NCI-H1417 (cell line): ENCODE results near the gene COMP.
"Not testable (repeated sequence)": the region's sequence is repeated elsewhere in the genome, so short reads cannot be mapped to it uniquely, and the experiment has no call there.

Experiments used
- DNase-seq, 3 experiments: peaks; one replicate each; lab custom pipeline; 2025; lab: John Stamatoyannopoulos, UW

The COMP gene

GRCh38 chr19:18745931-18746330, 45.2 kb downstream of the COMP start:
- DNase-seq: no peak

DNA sequence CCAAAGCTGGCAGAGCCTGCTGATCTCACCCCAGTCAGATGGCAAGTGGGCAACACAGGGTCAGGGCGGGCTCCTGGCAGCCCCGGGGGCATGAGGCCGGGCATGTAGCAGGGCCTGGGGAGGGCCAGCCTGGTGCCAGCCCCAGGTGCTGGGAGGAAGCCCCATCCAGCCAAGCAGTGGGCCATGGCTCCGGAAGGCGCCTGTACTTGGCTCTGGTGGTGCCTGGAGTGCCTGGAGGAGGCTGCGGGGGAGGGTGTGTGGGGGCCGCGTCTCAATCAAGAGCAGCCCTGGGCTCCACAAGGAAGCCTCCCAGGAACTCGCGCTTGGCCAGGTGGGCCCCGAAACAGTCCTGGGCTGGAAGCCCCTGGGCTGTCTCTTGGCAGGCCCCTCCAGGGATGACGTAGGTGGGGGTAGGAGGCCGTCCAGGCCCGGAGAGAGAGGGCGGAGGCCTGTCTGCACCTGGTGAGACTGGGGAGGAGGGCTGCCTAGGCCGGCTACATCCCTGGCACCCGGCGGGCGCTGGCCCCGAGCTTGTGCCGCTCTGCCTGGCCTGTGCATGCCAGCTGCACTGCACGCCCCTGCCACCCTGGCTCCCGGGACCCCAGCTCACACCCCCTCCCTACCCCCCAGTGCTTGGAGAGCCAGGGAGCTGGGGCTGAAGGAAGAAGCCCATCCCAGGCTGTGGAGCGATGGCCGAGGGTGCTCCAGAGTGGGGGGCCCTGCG, 45.9 kb downstream of the COMP start:
- DNase-seq: no peak

GRCh38 chr19:18743784-18744418, 47.2 kb downstream of the COMP start:
- DNase-seq: no peak

- DNase-seq: no peak
These were observed 48.0 kb downstream of the COMP start for GRCh38 chr19:18742838-18743783.

DNA sequence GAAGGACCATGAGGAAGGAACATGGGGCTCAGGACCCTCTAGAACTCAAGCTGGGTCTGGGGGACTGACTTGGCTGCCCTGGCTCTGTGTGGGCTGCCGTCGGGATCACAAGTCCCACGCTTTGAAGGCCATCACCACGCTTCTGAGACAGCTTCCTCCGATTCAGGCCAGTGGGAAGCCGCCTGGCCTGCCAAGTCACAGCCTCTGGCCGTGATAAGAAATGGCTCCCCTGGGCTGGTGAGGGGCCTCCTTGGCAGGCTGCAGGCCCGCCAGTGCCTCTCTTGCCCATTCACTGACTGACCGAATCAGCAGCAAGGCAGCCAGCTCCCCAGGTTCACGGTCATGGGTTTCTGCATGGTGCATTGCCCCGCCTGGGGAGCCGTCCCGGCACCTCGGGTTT, 48.8 kb downstream of the COMP start:
- no peak for DNase-seq

GRCh38 chr19:18741124-18742121, 49.7 kb downstream of the COMP start:
- DNase-seq: peak; percentile 4 to 91 (median 77)

DNA sequence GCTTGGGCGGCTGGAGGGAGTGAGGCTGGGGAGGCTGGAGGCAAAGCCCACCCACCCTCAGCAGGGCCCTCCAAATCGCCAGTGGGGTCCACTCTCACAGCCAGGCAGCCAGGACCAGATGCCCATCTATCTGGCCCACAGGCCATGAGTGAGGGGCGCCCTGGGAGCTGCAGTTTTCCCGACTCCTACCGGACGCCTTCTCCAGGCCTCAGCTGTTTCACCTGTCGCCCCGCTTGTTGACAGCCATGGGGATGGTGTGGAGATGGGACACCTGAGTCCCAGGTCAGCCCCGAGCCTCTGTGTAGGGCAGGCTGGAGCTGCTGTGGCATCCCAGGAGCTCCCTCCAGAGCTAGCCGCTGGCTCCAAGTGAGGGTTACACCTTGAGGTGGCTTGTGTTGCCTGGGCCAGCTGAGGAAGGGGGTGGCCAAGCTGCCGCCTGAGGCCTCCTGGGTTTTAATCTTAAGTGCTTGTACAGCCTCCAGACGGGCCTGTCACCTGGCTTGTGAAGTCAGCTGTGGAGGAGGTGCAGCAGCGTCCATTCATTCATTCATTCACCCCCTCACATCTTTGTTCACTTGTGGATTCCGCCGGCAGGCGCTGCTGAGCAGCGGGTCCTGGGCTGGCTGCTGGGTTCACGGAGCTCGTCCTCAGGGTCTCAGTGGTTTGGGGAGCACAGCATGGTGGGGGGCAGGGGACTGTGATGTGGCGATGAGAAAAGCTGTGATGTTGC, 52.0 kb downstream of the COMP start:
- DNase-seq: no peak

- no peak for DNase-seq
These were observed 53.2 kb downstream of the COMP start for GRCh38 chr19:18737954-18738351.

- no peak for DNase-seq
These were observed 53.7 kb downstream of the COMP start for GRCh38 chr19:18737337-18737953.

- DNase-seq: no peak
These were observed 54.4 kb downstream of the COMP start for GRCh38 chr19:18736415-18737336.

DNA sequence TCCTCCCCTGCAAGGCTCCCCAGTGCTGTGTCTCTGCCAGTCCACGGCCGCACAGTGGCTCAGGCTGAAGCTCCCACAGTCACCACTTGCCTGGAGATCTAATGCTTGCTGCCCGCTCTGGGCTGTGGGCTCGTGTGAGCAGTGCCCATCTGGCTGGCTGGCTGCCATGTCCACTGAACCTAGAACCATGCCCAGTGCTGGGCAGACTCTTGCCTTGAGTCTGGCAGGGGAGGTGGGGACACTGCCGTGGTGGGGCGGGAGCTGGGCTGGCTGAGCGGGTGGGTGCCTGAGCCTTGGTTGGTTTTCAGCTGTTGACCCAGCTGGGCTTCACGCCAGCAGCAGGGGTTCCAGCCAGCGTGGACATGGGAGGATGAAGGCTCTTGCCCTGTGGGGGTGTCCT, 55.4 kb downstream of the COMP start:
- no peak for DNase-seq

DNA sequence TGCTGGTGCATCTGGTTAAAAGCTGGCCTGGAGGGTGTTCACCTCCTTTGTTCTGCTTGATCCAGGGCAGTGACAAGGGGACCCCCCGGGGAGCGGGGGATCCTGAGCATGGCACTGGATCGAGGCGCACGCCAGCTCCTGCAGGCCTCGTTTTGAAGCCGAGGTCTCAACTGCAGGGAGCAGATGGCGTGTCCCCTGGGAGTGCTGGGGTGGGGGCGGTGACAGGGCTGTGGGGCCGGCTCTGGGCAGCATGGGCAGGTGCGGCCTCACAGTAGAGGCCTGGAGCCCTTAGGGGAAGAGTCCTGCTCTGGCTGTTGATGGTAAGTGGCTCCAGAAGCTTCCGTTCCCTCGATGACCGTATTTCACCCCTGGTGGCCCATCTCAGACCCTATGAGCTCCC, 55.8 kb downstream of the COMP start:
- peak in 2 of 3 experiments; percentile 18 to 58 for DNase-seq

DNA sequence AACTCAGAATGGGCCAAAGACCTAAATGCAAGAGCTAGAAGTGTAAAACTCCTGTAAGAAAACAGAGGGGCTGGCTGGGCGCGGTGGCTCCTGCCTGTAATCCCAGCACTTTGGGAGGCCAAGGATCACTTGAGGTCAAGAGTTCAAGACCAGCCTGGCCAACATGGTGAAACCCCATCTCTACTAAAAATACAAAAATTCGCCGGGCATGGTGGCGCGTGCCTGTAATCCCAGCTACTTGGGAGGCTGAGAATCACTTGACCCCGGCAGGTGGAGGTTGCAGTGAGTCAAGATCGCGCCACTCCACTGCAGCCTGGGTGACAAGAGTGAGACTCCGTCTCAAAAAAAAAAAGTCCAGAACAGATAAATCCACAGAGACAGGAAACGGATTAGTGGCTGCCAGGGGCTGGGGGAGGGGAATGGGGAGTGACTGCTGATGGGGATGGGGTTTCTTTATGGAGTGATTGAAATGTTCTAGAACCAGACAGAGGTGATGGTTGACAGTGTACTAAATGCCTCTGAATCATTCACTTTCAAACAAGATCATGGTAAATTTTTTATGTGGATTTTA, 57.3 kb downstream of the COMP start:
- not testable (repeated sequence) for DNase-seq

DNA sequence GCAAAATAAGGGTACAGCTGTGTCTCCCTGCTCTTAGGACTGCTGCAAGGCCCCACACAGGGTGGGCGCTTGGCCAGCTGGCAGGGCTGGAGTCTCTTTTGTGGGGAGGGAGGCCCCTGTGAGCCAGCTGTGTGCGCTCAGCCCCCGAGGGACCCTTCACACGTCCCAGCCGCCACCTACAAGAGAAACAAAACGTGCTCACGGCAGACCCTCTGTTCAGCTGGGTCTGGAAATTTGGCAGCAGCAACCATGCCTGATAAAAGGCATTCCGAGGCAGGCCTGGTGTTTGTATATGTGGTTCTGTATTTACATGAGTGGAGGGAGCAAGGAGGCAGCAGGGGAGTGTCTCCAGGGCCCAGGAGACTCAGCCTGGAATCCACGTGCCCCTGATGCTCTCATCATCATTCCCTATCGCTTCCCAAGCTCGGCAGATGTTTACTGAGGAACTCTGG, 57.9 kb downstream of the COMP start:
- peak in 1 of 3 experiments; percentile 31 for DNase-seq
